HG03097 (cell line): ENCODE data around the gene PHACTR4.
"Not testable (repeated sequence)": the region's sequence is repeated elsewhere in the genome, so short reads cannot be mapped to it uniquely, and the experiment has no call there.

Source experiments
- ATAC-seq: cut with Tn5 transposase; IDR thresholded peaks from one replicate; pipeline ENCODE4 v1.9.1; 2021; ENCODE audit not compliant: unreplicated experiment, low FRiP score

PHACTR4 gene

GRCh38 chr1:28369371-28370238, at the start of gene PHACTR4:
PHACTR4 (plus strand) TSS chr1:28369740; CDS start chr1:28407448, 37,708 bp downstream.
- ATAC-seq: peak; percentile 80

- ATAC-seq: peak; percentile 79
These were observed 47.3 kb upstream of the PHACTR4 start for GRCh38 chr1:28322194-28322593.

GRCh38 chr1:28323720-28324119, 45.8 kb upstream of the PHACTR4 start:
- no peak for ATAC-seq

- no peak for ATAC-seq
These were observed 43.0 kb upstream of the PHACTR4 start for GRCh38 chr1:28326515-28326914.

- no peak for ATAC-seq
These were observed 42.6 kb upstream of the PHACTR4 start for GRCh38 chr1:28326984-28327383.

GRCh38 chr1:28327431-28327830, 42.1 kb upstream of the PHACTR4 start:
- not testable (repeated sequence) for ATAC-seq

GRCh38 chr1:28328228-28328648, 41.3 kb upstream of the PHACTR4 start:
- ATAC-seq: no peak

- no peak for ATAC-seq
These were observed 40.0 kb upstream of the PHACTR4 start for GRCh38 chr1:28329395-28330153.

- no peak for ATAC-seq
These were observed 30.6 kb upstream of the PHACTR4 start for GRCh38 chr1:28338897-28339296.

GRCh38 chr1:28339551-28339950, 30.0 kb upstream of the PHACTR4 start:
- no peak for ATAC-seq

- no peak for ATAC-seq
These were observed 29.1 kb upstream of the PHACTR4 start for GRCh38 chr1:28340221-28340974.

- no peak for ATAC-seq
These were observed 27.9 kb upstream of the PHACTR4 start for GRCh38 chr1:28341591-28341990.

- no peak for ATAC-seq
These were observed 26.1 kb upstream of the PHACTR4 start for GRCh38 chr1:28343405-28343804.

GRCh38 chr1:28353248-28353810, 16.2 kb upstream of the PHACTR4 start:
- ATAC-seq: not testable (repeated sequence)

- no peak for ATAC-seq
These were observed 15.4 kb upstream of the PHACTR4 start for GRCh38 chr1:28354121-28354520.

- no peak for ATAC-seq
These were observed 10.8 kb upstream of the PHACTR4 start for GRCh38 chr1:28358716-28359115.

- no peak for ATAC-seq
These were observed 9.8 kb upstream of the PHACTR4 start for GRCh38 chr1:28359592-28360239.

GRCh38 chr1:28364888-28365287, 4.7 kb upstream of the PHACTR4 start:
- no peak for ATAC-seq

- ATAC-seq: no peak
These were observed 3.7 kb upstream of the PHACTR4 start for GRCh38 chr1:28365864-28366263.

GRCh38 chr1:28368608-28369007, 932 bp upstream of the PHACTR4 start:
- ATAC-seq: not testable (repeated sequence)
